ENCODE measurements around the gene RCAN1.

RCAN1 gene

GRCh38 chr21:34524646-34525601, 90.0 kb downstream of the RCAN1 start:
- TF ChIP-seq, protein P1, sequence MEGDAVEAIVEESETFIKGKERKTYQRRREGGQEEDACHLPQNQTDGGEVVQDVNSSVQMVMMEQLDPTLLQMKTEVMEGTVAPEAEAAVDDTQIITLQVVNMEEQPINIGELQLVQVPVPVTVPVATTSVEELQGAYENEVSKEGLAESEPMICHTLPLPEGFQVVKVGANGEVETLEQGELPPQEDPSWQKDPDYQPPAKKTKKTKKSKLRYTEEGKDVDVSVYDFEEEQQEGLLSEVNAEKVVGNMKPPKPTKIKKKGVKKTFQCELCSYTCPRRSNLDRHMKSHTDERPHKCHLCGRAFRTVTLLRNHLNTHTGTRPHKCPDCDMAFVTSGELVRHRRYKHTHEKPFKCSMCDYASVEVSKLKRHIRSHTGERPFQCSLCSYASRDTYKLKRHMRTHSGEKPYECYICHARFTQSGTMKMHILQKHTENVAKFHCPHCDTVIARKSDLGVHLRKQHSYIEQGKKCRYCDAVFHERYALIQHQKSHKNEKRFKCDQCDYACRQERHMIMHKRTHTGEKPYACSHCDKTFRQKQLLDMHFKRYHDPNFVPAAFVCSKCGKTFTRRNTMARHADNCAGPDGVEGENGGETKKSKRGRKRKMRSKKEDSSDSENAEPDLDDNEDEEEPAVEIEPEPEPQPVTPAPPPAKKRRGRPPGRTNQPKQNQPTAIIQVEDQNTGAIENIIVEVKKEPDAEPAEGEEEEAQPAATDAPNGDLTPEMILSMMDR (IDR thresholded peaks at IDR 0.05; ENCODE audit: insufficient read depth, missing control alignments), result no peak
- FAIRE-seq, result no peak
- no peak for DNase-seq (ENCODE audit: insufficient read length, low spot score)

DNA sequence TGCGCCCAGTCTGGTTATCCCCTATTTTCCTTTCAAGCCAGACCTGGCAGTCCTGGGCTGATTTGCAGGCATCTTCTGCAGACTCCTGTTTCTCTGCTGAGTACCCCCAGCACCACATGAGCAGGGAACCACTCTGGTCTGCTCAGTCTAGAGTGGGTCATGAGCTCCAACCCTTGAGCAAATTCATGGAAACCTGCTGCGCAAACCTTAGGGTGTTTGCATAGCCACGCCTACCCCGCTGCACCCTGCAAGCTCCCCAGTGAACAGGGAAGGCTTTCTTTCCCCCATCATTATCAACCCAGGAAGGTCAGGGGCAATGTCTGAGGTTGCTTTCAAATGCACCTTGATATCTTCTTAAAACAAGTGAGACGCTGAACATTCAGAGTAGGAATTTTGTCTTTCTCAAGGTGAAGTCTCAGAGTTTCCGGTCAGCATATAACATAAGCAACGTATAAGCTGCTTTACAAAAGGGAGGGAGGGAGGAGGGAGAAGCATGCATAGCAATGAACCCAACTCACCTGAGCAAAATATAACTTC, 91.8 kb downstream of the RCAN1 start:
- DNase-seq (ENCODE audit: insufficient read length, low spot score) (no peak), FAIRE-seq (no peak)
- TF ChIP-seq, protein P1 (IDR thresholded peaks at IDR 0.05; ENCODE audit: insufficient read depth, missing control alignments), result no peak

- FAIRE-seq (no peak), DNase-seq (ENCODE audit: insufficient read length, low spot score) (no peak)
- TF ChIP-seq, protein P1 (IDR thresholded peaks at IDR 0.05; ENCODE audit: insufficient read depth, missing control alignments), result no peak
Measured at GRCh38 chr21:34522284-34522683, 92.6 kb downstream of the RCAN1 start.

- TF ChIP-seq, protein P1 (IDR thresholded peaks at IDR 0.05; ENCODE audit: insufficient read depth, missing control alignments), result no peak
- DNase-seq (ENCODE audit: insufficient read length, low spot score), result no peak
- no peak for FAIRE-seq
Measured at GRCh38 chr21:34521561-34521960, 93.4 kb downstream of the RCAN1 start.

GRCh38 chr21:34520764-34521508, 94.0 kb downstream of the RCAN1 start:
- FAIRE-seq (no peak), DNase-seq (ENCODE audit: insufficient read length, low spot score) (no peak)
- TF ChIP-seq, protein P1 (IDR thresholded peaks at IDR 0.05; ENCODE audit: insufficient read depth, missing control alignments), result no peak

DNA sequence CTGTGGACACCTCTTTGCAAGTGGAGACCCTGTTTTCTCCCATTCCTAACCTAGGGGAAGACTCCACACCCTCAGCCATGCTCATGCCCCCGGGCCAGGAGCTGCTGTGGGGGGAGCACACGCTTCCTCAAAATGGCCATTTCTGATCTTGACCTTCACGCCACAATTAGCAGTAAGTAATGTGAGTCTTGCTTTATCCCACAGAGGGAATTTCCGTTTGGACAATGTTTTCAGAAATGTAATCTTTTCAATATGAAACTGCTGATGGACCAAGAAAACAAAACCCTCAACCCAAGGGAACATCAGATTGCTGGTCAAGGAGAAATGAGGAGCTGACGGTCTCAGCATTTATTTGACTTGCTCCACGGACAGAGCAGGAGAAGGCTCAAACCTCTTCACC, 94.6 kb downstream of the RCAN1 start:
- TF ChIP-seq, protein P1 (IDR thresholded peaks at IDR 0.05; ENCODE audit: insufficient read depth, missing control alignments), result no peak
- DNase-seq (ENCODE audit: insufficient read length, low spot score), result no peak
- no peak for FAIRE-seq
